GM19328 (cell line): ENCODE data around the gene CD7.
"Not testable (repeated sequence)": the region's sequence is repeated elsewhere in the genome, so short reads cannot be mapped to it uniquely, and the experiment has no call there.

Source experiments
- ATAC-seq: cut with Tn5 transposase; IDR thresholded peaks from one replicate; pipeline ENCODE4 v1.9.1; 2021; ENCODE audit warnings: mild to moderate bottlenecking, moderate library complexity; ENCODE audit not compliant: unreplicated experiment

CD7 gene

DNA sequence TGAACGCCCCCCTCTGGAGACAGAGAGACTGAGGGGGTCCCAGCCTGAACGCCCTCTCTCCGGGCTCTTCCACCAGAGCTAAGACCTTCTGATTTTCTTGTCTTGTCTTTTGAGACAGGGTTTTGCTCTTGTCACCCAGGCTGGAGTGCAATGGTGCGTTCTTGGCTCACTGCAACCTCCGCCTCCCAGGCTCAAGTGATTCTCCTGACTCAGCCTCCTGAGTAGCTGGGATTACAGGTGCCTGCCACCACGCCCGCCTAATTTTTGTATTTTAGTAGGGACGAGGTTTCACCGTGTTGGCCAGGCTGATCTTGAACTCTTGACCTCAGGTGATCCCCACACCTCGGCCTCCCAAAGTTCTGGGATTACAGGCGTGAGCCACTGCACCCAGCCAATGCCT lies 30.6 kb upstream of the CD7 start:
- not testable (repeated sequence) for ATAC-seq

- ATAC-seq = no peak
Measured at GRCh38 chr17:82346342-82347300, 29.2 kb upstream of the CD7 start.

DNA sequence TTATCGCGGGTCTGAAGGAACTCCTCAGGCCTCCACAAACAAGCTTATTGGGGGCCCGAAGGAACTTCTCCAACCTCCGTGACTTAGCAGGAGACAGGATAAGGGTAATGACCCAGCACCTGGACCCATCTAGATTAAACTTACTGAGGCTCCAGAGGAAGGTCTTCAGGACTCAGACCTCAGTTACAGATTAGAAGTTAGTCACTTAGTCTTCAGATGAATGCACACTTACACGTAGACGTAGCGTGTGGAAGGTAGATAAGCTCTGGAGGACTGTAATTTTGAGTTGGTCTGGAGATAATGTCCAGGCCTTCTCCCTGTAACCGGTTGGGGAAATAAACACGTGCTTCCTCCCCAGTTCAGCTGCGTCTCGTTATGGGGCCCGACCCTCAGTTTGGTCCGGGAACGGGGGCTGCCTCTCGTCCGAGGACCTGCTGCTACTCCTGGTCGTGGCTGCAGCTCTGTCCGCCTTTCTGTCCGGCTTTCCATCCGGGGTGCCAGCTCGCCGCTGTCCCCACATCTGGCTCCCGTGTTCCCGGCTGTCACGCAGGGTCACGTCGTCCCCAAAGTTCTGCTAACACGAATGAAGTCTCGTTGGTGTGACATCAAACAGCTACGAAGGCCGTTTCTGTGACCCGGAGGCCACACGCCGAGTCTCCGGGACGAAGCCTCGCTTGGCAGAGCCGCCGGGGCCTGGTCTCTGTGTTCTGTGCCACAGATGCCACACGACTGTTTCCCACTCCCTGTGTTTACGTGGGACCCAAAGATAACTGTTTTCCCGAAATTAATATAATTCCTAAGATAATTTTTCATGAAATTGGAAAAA lies 28.0 kb upstream of the CD7 start:
- ATAC-seq = no peak

DNA sequence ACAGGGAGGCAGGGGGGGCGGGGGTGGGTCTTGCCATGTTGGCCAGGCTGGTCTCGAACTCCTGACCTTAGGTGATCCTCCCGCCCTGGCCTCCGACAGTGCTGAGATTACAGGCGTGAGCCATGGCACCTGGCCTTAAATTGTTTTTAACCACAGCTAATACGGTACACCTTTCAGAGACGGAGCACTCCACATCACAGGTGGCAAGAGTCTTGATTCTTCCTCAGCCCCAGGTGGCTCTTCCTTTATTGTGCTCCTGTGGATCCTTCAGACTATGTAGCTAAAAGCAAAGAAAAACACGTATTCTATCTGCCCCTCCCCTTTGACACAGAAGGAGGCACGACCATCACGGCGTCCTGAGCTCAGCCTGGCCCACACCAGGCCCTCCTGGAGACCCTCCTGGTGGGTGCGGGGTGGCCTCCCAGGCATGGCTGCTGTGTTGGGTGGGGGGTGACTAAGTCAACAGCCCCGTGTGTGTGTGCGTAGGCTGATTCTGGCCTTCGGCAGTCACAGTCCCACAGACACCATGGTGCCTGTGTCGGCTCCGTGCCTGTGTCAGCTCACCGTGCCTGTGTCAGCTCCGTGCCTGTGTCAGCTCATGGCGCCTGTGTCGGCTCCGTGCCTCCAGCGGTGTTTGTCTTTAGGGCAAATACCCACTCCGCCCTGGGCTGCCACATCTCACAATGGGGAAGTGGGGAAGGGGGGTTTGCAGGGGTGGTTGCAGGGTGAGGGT lies 26.9 kb upstream of the CD7 start:
- no peak for ATAC-seq

GRCh38 chr17:82343560-82343959 lies 26.2 kb upstream of the CD7 start:
- no peak for ATAC-seq

GRCh38 chr17:82342361-82343079 lies 25.1 kb upstream of the CD7 start:
- no peak for ATAC-seq

DNA sequence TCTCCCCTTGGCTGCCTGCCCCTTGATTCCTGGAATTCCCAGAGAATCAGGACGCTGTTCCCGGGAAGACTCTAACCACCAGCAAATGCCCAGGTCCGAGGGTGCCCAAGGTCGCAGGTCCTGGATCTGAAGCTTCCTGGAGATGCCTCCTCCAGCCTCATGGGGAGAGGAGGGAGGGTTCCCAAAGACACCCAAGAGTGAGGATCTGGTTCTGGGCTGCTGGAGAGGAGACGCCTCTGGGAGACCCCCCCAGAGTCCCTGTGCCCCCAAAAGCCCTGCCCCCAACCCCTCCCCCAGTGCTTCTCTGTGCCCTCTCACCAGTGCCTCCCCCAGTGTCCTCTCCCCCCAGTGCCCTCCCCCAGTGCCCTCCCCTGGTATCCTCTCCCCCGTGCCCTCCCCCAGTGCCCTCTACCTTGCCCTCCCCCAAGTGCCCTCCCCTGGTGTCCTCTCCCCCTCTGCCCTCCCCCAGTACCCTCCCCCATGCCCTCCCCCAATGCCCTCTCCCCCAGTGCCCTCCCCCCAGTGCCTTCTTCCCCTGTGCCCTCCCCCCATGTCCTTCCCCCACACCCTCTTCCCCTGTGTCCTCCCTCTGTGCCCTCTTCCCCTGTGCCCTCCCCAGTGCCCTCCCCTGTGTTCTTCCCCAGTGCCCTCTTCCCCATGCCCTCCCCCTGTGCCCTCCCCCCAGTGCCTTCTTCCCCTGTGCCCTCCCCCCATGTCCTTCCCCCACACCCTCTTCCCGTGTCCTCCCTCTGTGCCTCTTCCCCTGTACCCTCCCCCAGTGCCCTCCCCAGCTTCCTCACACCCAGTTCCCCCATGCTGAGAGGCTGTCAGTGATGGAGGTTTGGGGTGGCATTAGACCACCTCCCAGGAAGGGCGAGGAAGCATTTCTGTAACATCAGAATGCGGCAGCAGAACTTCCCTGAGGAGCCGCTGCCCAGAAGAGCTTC lies 22.5 kb upstream of the CD7 start:
- ATAC-seq = no peak

- ATAC-seq = no peak
Measured at GRCh38 chr17:82338858-82339633, 21.6 kb upstream of the CD7 start.

GRCh38 chr17:82334622-82335394 lies 17.4 kb upstream of the CD7 start:
- no peak for ATAC-seq

- no peak for ATAC-seq
Measured at GRCh38 chr17:82334204-82334621, 16.8 kb upstream of the CD7 start.

- ATAC-seq = no peak
Measured at GRCh38 chr17:82333279-82334171, 16.1 kb upstream of the CD7 start, which contains the start of gene SECTM1. Gene SECTM1 (minus strand): TSS chr17:82333766. CDS start chr17:82327240, 6,526 bp downstream.

DNA sequence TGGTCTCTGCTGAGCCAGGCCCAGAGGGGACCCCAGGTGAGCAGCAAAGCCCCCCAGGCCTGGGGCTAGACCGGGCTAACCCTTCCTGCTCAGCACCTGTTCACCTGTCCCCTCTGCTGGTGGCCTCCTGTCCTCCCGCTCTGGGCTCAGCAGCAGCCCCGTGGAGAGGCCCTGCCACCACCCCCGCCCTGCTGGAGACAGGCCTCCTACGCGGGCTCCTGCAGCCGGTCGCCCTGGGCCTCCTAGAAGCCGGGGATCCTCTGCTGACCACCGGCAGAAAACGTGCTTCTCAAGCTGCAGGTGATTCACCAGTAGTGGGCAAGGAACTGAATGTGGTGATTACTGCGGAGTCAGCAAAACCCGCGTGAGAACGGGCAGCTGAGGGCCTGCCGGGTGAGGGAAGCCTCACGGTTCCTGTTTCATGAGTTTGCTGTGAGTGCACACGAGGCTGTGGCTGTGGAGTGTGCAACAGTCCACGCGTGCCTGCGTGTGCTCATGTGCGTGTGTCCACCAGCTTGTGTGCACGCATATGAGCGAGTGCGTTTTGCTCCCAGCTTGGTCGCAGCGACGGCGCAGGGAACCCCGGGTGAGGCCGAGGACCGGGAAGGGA lies 15.4 kb upstream of the CD7 start:
- ATAC-seq = no peak

- ATAC-seq = no peak
Measured at GRCh38 chr17:82331345-82331939, 14.0 kb upstream of the CD7 start.

DNA sequence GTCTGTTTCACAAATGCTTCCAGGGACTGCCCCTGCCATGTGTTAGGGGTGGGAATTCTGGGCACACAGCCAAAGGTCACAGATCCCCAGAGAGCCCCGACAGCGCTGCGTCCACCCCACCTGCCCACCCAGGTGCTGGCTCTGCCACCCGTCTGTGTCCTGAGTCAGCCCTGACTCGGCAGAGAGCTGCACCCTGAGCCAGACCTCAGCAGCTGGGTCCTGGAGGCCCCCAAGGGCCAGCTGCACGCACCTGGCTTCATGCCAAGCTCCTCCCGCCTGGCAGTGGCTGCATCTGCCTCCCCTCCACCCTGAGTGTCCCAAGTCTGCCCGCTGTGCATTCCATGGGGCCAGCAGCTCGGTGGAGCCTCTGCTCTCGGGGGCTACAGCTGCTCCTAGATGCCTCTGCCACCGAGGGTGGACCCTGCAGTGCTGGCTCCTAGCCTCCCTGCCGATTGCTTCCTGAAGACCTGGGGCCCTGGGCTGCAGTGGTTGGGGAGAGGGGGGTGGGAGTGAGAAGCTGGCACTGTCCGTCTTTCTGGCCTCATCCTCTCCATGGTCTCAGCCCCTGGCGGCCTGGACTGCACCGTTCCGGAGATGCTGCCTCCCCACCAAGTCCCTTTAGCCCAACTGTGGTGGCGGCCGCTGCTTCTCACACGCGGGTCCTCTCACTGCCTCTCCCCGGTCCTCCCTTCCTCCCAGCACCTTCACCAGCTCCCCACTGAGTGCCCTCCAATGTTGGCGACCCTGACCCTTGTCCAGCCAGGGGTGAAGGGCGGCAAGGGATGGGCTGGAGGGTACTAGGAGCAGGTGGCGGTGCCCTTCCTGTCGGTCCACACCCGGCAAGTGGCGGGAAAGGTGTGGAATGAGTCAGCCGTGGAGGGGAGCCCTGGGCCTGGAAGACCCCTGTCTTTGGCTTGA lies 13.2 kb upstream of the CD7 start:
- ATAC-seq = no peak
